Measurements from ENCODE around the gene ITGAV. TPM values are rescaled to one million over a fixed set of nuclear protein-coding genes. Genes with fewer than 3 reads are reported as not detected.

ITGAV gene
- total and polyA plus RNA-seq, 12 donors, result 17.2 to 292 (median 223) TPM

DNA sequence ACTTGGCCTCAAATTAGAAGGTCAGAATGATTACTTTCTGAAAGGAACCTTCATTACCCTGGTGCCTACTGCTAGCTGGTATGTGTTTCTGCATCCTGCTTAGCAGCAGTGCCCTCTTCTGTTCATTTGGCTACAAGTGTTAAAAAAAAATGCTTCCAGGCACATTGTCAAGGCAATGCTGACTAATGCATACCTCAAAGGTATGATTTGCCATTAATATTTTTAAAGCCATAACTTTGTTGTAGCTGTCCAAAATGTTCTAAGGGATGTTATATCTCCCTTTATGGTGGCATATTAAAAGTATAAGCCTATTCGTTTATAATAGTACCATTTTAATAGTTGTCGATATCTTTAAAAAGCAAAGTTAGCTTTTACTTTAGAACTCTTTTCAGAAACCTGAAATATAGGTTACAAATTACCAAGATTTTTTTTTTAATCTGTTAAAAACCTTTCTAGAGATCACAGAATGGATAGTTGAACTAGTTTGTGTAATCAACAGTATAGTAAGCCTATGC is 52.0 kb downstream of the ITGAV start:
- Histone ChIP-seq H3K36me3 (peaks cover 0 to 100% (median 32%) of the 10 kb centered on the region in 9 donors), H3K27me3 (no peaks in the 10 kb centered on the region), H3K4me1 (peaks cover 0 to 23% (median 0%) of the 10 kb centered on the region in 9 donors), H3K27ac (peak overlapping the region in 1 of 10 donors; percentile 41), H3K9me3 (no peaks in the 10 kb centered on the region), H3K4me3 (no peak overlapping the region)
- peak; percentile 75 to 94 (median 84) for ATAC-seq
- intact Hi-C loops (cut with DNase I), result loop anchor here in 9 of 10 donors (1.0 to 10.0 kb wide), 5 partner anchors 47 to 140 kb away; partner anchors contain the start of gene ITGAV (in 4 of the 9)
- 81 to 84% methylated on average over 2 of the region's 2 CpGs for WGBS, 2 donors
- peak in 1 of 2 donors; percentile 45 for DNase-seq
- TF ChIP-seq, protein P1, sequence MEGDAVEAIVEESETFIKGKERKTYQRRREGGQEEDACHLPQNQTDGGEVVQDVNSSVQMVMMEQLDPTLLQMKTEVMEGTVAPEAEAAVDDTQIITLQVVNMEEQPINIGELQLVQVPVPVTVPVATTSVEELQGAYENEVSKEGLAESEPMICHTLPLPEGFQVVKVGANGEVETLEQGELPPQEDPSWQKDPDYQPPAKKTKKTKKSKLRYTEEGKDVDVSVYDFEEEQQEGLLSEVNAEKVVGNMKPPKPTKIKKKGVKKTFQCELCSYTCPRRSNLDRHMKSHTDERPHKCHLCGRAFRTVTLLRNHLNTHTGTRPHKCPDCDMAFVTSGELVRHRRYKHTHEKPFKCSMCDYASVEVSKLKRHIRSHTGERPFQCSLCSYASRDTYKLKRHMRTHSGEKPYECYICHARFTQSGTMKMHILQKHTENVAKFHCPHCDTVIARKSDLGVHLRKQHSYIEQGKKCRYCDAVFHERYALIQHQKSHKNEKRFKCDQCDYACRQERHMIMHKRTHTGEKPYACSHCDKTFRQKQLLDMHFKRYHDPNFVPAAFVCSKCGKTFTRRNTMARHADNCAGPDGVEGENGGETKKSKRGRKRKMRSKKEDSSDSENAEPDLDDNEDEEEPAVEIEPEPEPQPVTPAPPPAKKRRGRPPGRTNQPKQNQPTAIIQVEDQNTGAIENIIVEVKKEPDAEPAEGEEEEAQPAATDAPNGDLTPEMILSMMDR (IDR thresholded peaks at IDR 0.05), result peak; percentile 46 to 85 (median 75)

DNA sequence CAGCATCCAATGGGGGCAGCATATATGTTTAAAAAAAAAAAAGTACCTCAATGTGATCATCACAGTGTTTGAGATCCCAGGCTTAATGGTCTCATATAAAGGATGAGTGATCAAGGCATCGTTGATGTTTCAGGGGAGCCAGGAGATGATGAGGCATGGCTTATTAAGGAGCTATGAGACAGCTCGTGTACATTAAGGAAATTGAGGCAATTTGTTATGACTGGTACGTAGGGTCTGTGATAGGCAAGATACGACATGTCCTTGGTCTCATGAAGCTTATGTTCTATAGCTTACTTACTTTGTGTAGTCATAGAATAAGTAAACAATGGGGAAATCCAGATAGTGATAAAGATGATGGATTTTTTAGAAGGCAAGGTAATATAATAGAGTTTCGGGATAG is 54.9 kb downstream of the ITGAV start:
- Histone ChIP-seq H3K27me3 (no peaks in the 10 kb centered on the region), H3K4me3 (no peak overlapping the region), H3K4me1 (peaks cover 0 to 11% (median 0%) of the 10 kb centered on the region in 9 donors), H3K9me3 (no peaks in the 10 kb centered on the region), H3K27ac (no peak overlapping the region), H3K36me3 (peaks cover 0 to 100% (median 34%) of the 10 kb centered on the region in 9 donors)
- intact Hi-C loops (cut with DNase I), result loop anchor here in 6 of 10 donors (5.0 to 10.0 kb wide), 3 partner anchors 50 to 142 kb away; partner anchors contain the start of gene ITGAV (in 4 of the 6)
- 85 to 94% methylated on average over 5 of the region's 5 CpGs for WGBS, 2 donors
- DNase-seq, result no peak
- TF ChIP-seq, protein P1 (IDR thresholded peaks at IDR 0.05), result no peak
- no peak for ATAC-seq

- no peak overlapping the region for H3K27ac ChIP-seq
- intact Hi-C loops (cut with DNase I), result loop anchor here in 1 of 10 donors (10.0 kb wide), 1 partner anchor 51 kb away; the partner anchor contains the start of gene ITGAV
- WGBS, 2 donors, result 85 to 88% methylated on average over 2 of the region's 2 CpGs
- ATAC-seq (no peak), DNase-seq (no peak)
- H3K4me3 ChIP-seq, result no peak overlapping the region
- peaks cover 0 to 10% (median 0%) of the 10 kb centered on the region in 9 donors for H3K4me1 ChIP-seq
- H3K9me3 ChIP-seq, result no peaks in the 10 kb centered on the region
- TF ChIP-seq, protein P1 (IDR thresholded peaks at IDR 0.05), result no peak
- peaks cover 0 to 100% (median 30%) of the 10 kb centered on the region in 9 donors for H3K36me3 ChIP-seq
- H3K27me3 ChIP-seq, result no peaks in the 10 kb centered on the region
Measured at GRCh38 chr2:186645999-186646398, 56.1 kb downstream of the ITGAV start.

DNA sequence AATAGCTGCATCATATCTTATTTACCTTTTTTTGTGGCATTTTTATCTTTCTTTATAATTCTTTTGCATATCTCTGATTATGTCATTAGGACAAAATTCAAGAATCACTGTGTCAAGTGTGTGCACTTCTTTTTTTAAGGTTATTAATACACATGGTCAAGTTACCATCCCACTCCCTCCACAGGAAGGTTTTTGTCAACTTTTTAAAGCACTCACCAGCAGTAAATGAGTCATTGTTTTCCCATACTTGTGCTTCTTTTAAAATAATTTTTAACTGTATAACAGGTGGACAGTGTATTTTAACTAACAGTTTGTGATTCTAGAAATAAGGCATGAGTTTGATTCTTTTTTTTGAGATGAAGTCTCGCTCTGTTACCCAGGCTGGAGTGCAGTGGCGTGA is 58.3 kb downstream of the ITGAV start:
- peaks cover 0 to 100% (median 23%) of the 10 kb centered on the region in 9 donors for H3K36me3 ChIP-seq
- WGBS, 2 donors, result 97 to 99% methylated on average over 2 of the region's 2 CpGs
- no peak for DNase-seq

More for the DNA sequence above, 58.3 kb downstream of the ITGAV start:
- H3K27me3 ChIP-seq, result no peaks in the 10 kb centered on the region
- H3K9me3 ChIP-seq, result no peaks in the 10 kb centered on the region
- TF ChIP-seq, protein P1 (IDR thresholded peaks at IDR 0.05), result no peak
- intact Hi-C loops (cut with DNase I), result loop anchor here in 1 of 10 donors (10.0 kb wide), 1 partner anchor 53 kb away; the partner anchor contains the start of gene ITGAV
- H3K4me3 ChIP-seq, result no peak overlapping the region
- H3K4me1 ChIP-seq, result peaks cover 0 to 7% (median 0%) of the 10 kb centered on the region in 9 donors
- H3K27ac ChIP-seq, result no peak overlapping the region
- ATAC-seq, result no peak

Measured in heart right ventricle (tissue), 16 donors.